Measurements from ENCODE around the gene CYP4A11. TPM values are rescaled to one million over a fixed set of nuclear protein-coding genes. Genes with fewer than 3 reads are reported as not detected.
"Not testable (repeated sequence)": the region's sequence is repeated elsewhere in the genome, so short reads cannot be mapped to it uniquely, and the experiment has no call there.

CYP4A11 gene
- total and polyA plus RNA-seq, 10 of the 15 experiments (the other 5 are each of a cell fraction or from before 2014, with no cell fraction given): 0.13 TPM; not detected in 9

GRCh38 chr1:46903481-46903880 lies 37.8 kb downstream of the CYP4A11 start:
- no peak overlapping the region for H3K4me3 ChIP-seq
- ChIA-PET RAD21 (ENCODE audit: unreplicated experiment) (no interaction called here), POLR2A (no interaction called here), CTCF (no interaction called here), SMC1A (ENCODE audit: uncharacterized antibody, unreplicated experiment) (no interaction called here)
- no peaks in the 10 kb centered on the region for H3K9me3 ChIP-seq (replicated peaks; ENCODE audit: control insufficient read depth, insufficient read depth, low read length)
- in situ Hi-C loops (cut with MboI): no loop called here
- H3K4me2 ChIP-seq (ENCODE audit: control insufficient read depth, insufficient read depth): no peak overlapping the region
- no peaks in the 10 kb centered on the region for H3K36me3 ChIP-seq (ENCODE audit: control insufficient read depth in 2 of 2, insufficient read depth in 2 of 2, low read length in 1 of 2)
- H2AFZ ChIP-seq (ENCODE audit: control insufficient read depth, low read depth, low read length): no peak overlapping the region
- H3K4me1 ChIP-seq (ENCODE audit: control insufficient read depth, insufficient read depth, low read length): no peaks in the 10 kb centered on the region
- ATAC-seq (no peak), DNase-seq (ENCODE audit: low read depth, low spot score) (no peak), FAIRE-seq (no peak)
- no TSS peak for BruUV-seq (replicated peaks)
- H3K27ac ChIP-seq (ENCODE audit: control insufficient read depth, insufficient read depth): no peak overlapping the region
- no peak for TF ChIP-seq SPI1 (IDR thresholded peaks at IDR 0.05; ENCODE audit: borderline replicate concordance, insufficient read depth, low read depth, low read length)
- no peak for TF ChIP-seq POLR2AphosphoS2 (IDR thresholded peaks at IDR 0.05; ENCODE audit: low read depth, low read length)
- H3K9ac ChIP-seq (ENCODE audit: control insufficient read depth, insufficient read depth, low read length): no peak overlapping the region
- H4K20me1 ChIP-seq (ENCODE audit: control insufficient read depth, insufficient read depth): no peaks in the 10 kb centered on the region
- H3K79me2 ChIP-seq (ENCODE audit: control insufficient read depth, insufficient read depth, low read length): no peaks in the 10 kb centered on the region
- 1% methylated on average over 4 of the region's 4 CpGs for whole genome bisulfite sequencing (ENCODE audit: insufficient coverage, insufficient replicate concordance, low lambda C conversion rate, missing lambda C conversion rate)
- H3K27me3 ChIP-seq (replicated peaks in 1 of 2; ENCODE audit: control insufficient read depth in 2 of 2, insufficient read depth in 2 of 2, low read length in 1 of 2): no peaks in the 10 kb centered on the region
- intact Hi-C loops (cut with micrococcal nuclease; ENCODE audit: unreplicated experiment): no loop called here

DNA sequence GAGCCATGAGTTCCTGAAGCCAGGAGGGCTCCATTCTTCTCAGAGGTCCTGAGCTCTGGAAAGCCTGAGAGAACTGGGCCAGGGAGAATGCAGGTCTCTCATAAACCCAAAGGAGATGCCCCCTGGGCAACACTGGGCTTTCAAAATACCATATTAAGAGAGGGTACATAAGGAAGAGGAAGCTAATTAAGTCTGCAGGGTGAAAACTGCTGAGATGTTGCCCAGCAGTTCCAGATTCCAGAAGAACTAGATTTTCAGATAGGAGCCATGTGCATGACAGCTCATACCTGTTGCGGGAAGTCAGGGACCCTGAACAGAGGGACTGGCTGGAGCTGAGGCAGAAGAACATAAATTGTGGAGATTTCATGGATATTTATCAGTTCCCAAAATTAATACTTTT lies 40.9 kb downstream of the CYP4A11 start:
- SMC1A ChIA-PET (ENCODE audit: uncharacterized antibody, unreplicated experiment): no interaction called here
- Histone ChIP-seq H3K79me2 (ENCODE audit: control insufficient read depth, insufficient read depth, low read length) (no peaks in the 10 kb centered on the region), H2AFZ (ENCODE audit: control insufficient read depth, low read depth, low read length) (no peak overlapping the region), H3K4me2 (ENCODE audit: control insufficient read depth, insufficient read depth) (no peak overlapping the region), H3K36me3 (ENCODE audit: control insufficient read depth in 2 of 2, insufficient read depth in 2 of 2, low read length in 1 of 2) (no peaks in the 10 kb centered on the region), H3K4me3 (no peak overlapping the region), H3K9me3 (replicated peaks; ENCODE audit: control insufficient read depth, insufficient read depth, low read length) (no peaks in the 10 kb centered on the region), H4K20me1 (ENCODE audit: control insufficient read depth, insufficient read depth) (no peaks in the 10 kb centered on the region), H3K27me3 (replicated peaks in 1 of 2; ENCODE audit: control insufficient read depth in 2 of 2, insufficient read depth in 2 of 2, low read length in 1 of 2) (no peaks in the 10 kb centered on the region), H3K27ac (ENCODE audit: control insufficient read depth, insufficient read depth) (no peak overlapping the region), H3K4me1 (ENCODE audit: control insufficient read depth, insufficient read depth, low read length) (no peaks in the 10 kb centered on the region), H3K9ac (ENCODE audit: control insufficient read depth, insufficient read depth, low read length) (no peak overlapping the region)
- ATAC-seq: no peak
- no peak for DNase-seq (ENCODE audit: low read depth, low spot score)
- no peak for FAIRE-seq
- BruUV-seq (replicated peaks): no TSS peak
- intact Hi-C loops (cut with micrococcal nuclease; ENCODE audit: unreplicated experiment): no loop called here
- CTCF ChIA-PET: no interaction called here
- WGBS (ENCODE audit: insufficient coverage, insufficient replicate concordance, low lambda C conversion rate, missing lambda C conversion rate): 91% methylated on average over 1 of the region's 1 CpG
- RAD21 ChIA-PET (ENCODE audit: unreplicated experiment): no interaction called here
- in situ Hi-C loops (cut with MboI): no loop called here
- no peak for TF ChIP-seq TCF3 (IDR thresholded peaks at IDR 0.05; ENCODE audit: borderline replicate concordance, insufficient read depth, low read depth, low read length)
- no peak for TF ChIP-seq E2F4 (IDR thresholded peaks at IDR 0.05; ENCODE audit: low read depth, low read length)
- no peak for TF ChIP-seq HCFC1 (IDR thresholded peaks at IDR 0.05; ENCODE audit: low read length)
- POLR2A ChIA-PET: no interaction called here

- RAD21 ChIA-PET (ENCODE audit: unreplicated experiment); H3K79me2 ChIP-seq (ENCODE audit: control insufficient read depth, insufficient read depth, low read length); H3K4me2 ChIP-seq (ENCODE audit: control insufficient read depth, insufficient read depth); POLR2A ChIA-PET; H4K20me1 ChIP-seq (ENCODE audit: control insufficient read depth, insufficient read depth); intact Hi-C loops (cut with micrococcal nuclease; ENCODE audit: unreplicated experiment); H3K9ac ChIP-seq (ENCODE audit: control insufficient read depth, insufficient read depth, low read length); DNase-seq (ENCODE audit: low read depth, low spot score); H3K4me3 ChIP-seq; H3K9me3 ChIP-seq (replicated peaks; ENCODE audit: control insufficient read depth, insufficient read depth, low read length); ATAC-seq; SMC1A ChIA-PET (ENCODE audit: uncharacterized antibody, unreplicated experiment); H3K4me1 ChIP-seq (ENCODE audit: control insufficient read depth, insufficient read depth, low read length); H3K27me3 ChIP-seq (replicated peaks in 1 of 2; ENCODE audit: control insufficient read depth in 2 of 2, insufficient read depth in 2 of 2, low read length in 1 of 2); H3K27ac ChIP-seq (ENCODE audit: control insufficient read depth, insufficient read depth); in situ Hi-C loops (cut with MboI); H2AFZ ChIP-seq (ENCODE audit: control insufficient read depth, low read depth, low read length); CTCF ChIA-PET; H3K36me3 ChIP-seq (ENCODE audit: control insufficient read depth in 2 of 2, insufficient read depth in 2 of 2, low read length in 1 of 2); BruUV-seq (replicated peaks); FAIRE-seq: not testable (repeated sequence)
- 59% methylated on average over 2 of the region's 3 CpGs for WGBS (ENCODE audit: insufficient coverage, insufficient replicate concordance, low lambda C conversion rate, missing lambda C conversion rate)
Observed at GRCh38 chr1:46881656-46882055, 59.6 kb downstream of the CYP4A11 start.
